Measurements from ENCODE around the gene KASH5. TPM values are rescaled to one million over a fixed set of nuclear protein-coding genes. Genes with fewer than 3 reads are reported as not detected.

The KASH5 gene
- total and polyA plus RNA-seq, 9 donors = 0.15 to 0.23 TPM; not detected in 7

- Histone ChIP-seq H3K4me1 (ENCODE audit: insufficient read depth) (no peaks in the 10 kb centered on the region), H3K27ac (no peak overlapping the region), H3K36me3 (no peaks in the 10 kb centered on the region), H3K27me3 (no peaks in the 10 kb centered on the region), H3K4me3 (no peak overlapping the region), H3K9me3 (no peaks in the 10 kb centered on the region)
- WGBS, 3 donors = 84 to 91% (median 88%) methylated on average over 16 of the region's 16 CpGs
- intact Hi-C loops (cut with DNase I) = loop anchor here in 1 of 4 donors (10.0 kb wide), 1 partner anchor 60 kb away; no protein-coding TSS in a partner anchor
- no peak for DNase-seq
- TF ChIP-seq POLR2A (IDR thresholded peaks at IDR 0.05) = no peak
- no peak for TF ChIP-seq CTCF (IDR thresholded peaks at IDR 0.05)
- TF ChIP-seq EP300 (IDR thresholded peaks at IDR 0.05) = no peak
These were observed 13.2 kb upstream of the KASH5 start for GRCh38 chr19:49374665-49375434.

- TF ChIP-seq POLR2A (IDR thresholded peaks at IDR 0.05) (no peak), EP300 (IDR thresholded peaks at IDR 0.05) (no peak), CTCF (IDR thresholded peaks at IDR 0.05) (no peak)
- intact Hi-C loops (cut with DNase I) = loop anchor here in 1 of 4 donors (10.0 kb wide), 1 partner anchor 56 kb away; no protein-coding TSS in a partner anchor
- no peak overlapping the region for H3K27ac ChIP-seq
- no peak for DNase-seq
- no peaks in the 10 kb centered on the region for H3K27me3 ChIP-seq
- H3K4me1 ChIP-seq (ENCODE audit: insufficient read depth) = no peaks in the 10 kb centered on the region
- no peaks in the 10 kb centered on the region for H3K36me3 ChIP-seq
- peaks cover 0 to 3% of the 10 kb centered on the region in 2 donors for H3K9me3 ChIP-seq
- no peak overlapping the region for H3K4me3 ChIP-seq
- WGBS, 3 donors = 79 to 82% (median 80%) methylated on average over 3 of the region's 3 CpGs
These were observed 9.5 kb upstream of the KASH5 start for GRCh38 chr19:49378512-49378911.

GRCh38 chr19:49380391-49380790 lies 7.7 kb upstream of the KASH5 start:
- H3K27me3 ChIP-seq = no peaks in the 10 kb centered on the region
- H3K4me1 ChIP-seq (ENCODE audit: insufficient read depth) = no peaks in the 10 kb centered on the region
- no peak overlapping the region for H3K4me3 ChIP-seq
- no peaks in the 10 kb centered on the region for H3K36me3 ChIP-seq
- H3K9me3 ChIP-seq = peaks cover 0 to 3% of the 10 kb centered on the region in 2 donors
- intact Hi-C loops (cut with DNase I) = no loop called here
- TF ChIP-seq CTCF (IDR thresholded peaks at IDR 0.05) = no peak
- no peak for TF ChIP-seq POLR2A (IDR thresholded peaks at IDR 0.05)
- no peak for TF ChIP-seq EP300 (IDR thresholded peaks at IDR 0.05)
- DNase-seq = no peak
- 91 to 94% (median 93%) methylated on average over 3 of the region's 3 CpGs for WGBS, 3 donors
- no peak overlapping the region for H3K27ac ChIP-seq

- no peaks in the 10 kb centered on the region for H3K4me1 ChIP-seq (ENCODE audit: insufficient read depth)
- intact Hi-C loops (cut with DNase I) = no loop called here
- H3K9me3 ChIP-seq = peaks cover 0 to 3% of the 10 kb centered on the region in 2 donors
- no peak for TF ChIP-seq POLR2A (IDR thresholded peaks at IDR 0.05)
- no peak for TF ChIP-seq CTCF (IDR thresholded peaks at IDR 0.05)
- no peak for TF ChIP-seq EP300 (IDR thresholded peaks at IDR 0.05)
- H3K27ac ChIP-seq = no peak overlapping the region
- no peak for DNase-seq
- WGBS, 3 donors = 88 to 92% (median 90%) methylated on average over 5 of the region's 5 CpGs
- H3K36me3 ChIP-seq = no peaks in the 10 kb centered on the region
- H3K27me3 ChIP-seq = no peaks in the 10 kb centered on the region
- H3K4me3 ChIP-seq = no peak overlapping the region
These were observed 5.4 kb upstream of the KASH5 start for GRCh38 chr19:49382639-49383038.

Measured in ovary (tissue), 9 donors.